Central memory CD8-positive, alpha-beta T cell (primary cell): ENCODE measurements around the gene KIF26A.
"Not testable (repeated sequence)": the region's sequence is repeated elsewhere in the genome, so short reads cannot be mapped to it uniquely, and the experiment has no call there.

ENCODE experiments used
- ATAC-seq: fragments of 150-1000 bp; cut with Tn5 transposase; replicated peaks from 2 replicates; pipeline ENCODE4 v1.10.0; 2022; ENCODE audit warnings: mild to moderate bottlenecking, moderate FRiP score, moderate number of reproducible peaks; ENCODE audit not compliant: poor library complexity, severe bottlenecking; ENCODE audit errors: extremely low read depth
- DNase-seq, 2 donors: peaks; one replicate each; pipeline ENCODE4 v3.0.0; 2021; ENCODE audit warnings: low spot score in 2 of 2
- H3K27ac Mint-ChIP-seq: one replicate; pipeline ENCODE4 v1.8.0; 2022; ENCODE audit warnings: low read depth, mild to moderate bottlenecking, moderate library complexity, mixed read lengths
- H3K27me3 Mint-ChIP-seq: one replicate; pipeline ENCODE4 v1.8.0; 2022; ENCODE audit warnings: mixed read lengths
- H3K36me3 Mint-ChIP-seq: one replicate; pipeline ENCODE4 v1.8.0; 2022; ENCODE audit warnings: mild to moderate bottlenecking, moderate library complexity, mixed read lengths; ENCODE audit not compliant: insufficient read depth
- H3K4me1 Mint-ChIP-seq: one replicate; pipeline ENCODE4 v1.8.0; 2022; ENCODE audit warnings: mixed read lengths
- H3K4me3 Mint-ChIP-seq: one replicate; pipeline ENCODE4 v1.8.0; 2022; ENCODE audit warnings: mild to moderate bottlenecking, moderate library complexity, mixed read lengths
- H3K9me3 Mint-ChIP-seq: one replicate; pipeline ENCODE4 v1.8.0; 2022; ENCODE audit warnings: mixed read lengths

The KIF26A gene

GRCh38 chr14:104200591-104200990 is 62.2 kb downstream of the KIF26A start:
- no peaks in the 10 kb centered on the region for H3K27me3 Mint-ChIP-seq
- H3K36me3 Mint-ChIP-seq = no peaks in the 10 kb centered on the region
- no peaks in the 10 kb centered on the region for H3K4me1 Mint-ChIP-seq
- DNase-seq (no peak), ATAC-seq (no peak)
- H3K27ac Mint-ChIP-seq = no peak overlapping the region
- H3K4me3 Mint-ChIP-seq = no peak overlapping the region
- H3K9me3 Mint-ChIP-seq = no peaks in the 10 kb centered on the region

GRCh38 chr14:104201063-104201462 is 62.7 kb downstream of the KIF26A start:
- no peaks in the 10 kb centered on the region for H3K36me3 Mint-ChIP-seq
- no peak overlapping the region for H3K27ac Mint-ChIP-seq
- no peaks in the 10 kb centered on the region for H3K9me3 Mint-ChIP-seq
- H3K4me3 Mint-ChIP-seq = no peak overlapping the region
- no peaks in the 10 kb centered on the region for H3K27me3 Mint-ChIP-seq
- DNase-seq (no peak), ATAC-seq (no peak)
- H3K4me1 Mint-ChIP-seq = no peaks in the 10 kb centered on the region

- Mint-ChIP-seq H3K36me3 (no peaks in the 10 kb centered on the region), H3K27ac (no peak overlapping the region), H3K9me3 (no peaks in the 10 kb centered on the region), H3K4me3 (no peak overlapping the region), H3K27me3 (no peaks in the 10 kb centered on the region), H3K4me1 (no peaks in the 10 kb centered on the region)
- DNase-seq (no peak), ATAC-seq (no peak)
Measured at GRCh38 chr14:104201496-104201895, 63.1 kb downstream of the KIF26A start.

GRCh38 chr14:104202259-104203070 is 64.1 kb downstream of the KIF26A start:
- Mint-ChIP-seq H3K4me1 (no peaks in the 10 kb centered on the region), H3K9me3 (no peaks in the 10 kb centered on the region), H3K4me3 (no peak overlapping the region), H3K27me3 (no peaks in the 10 kb centered on the region), H3K27ac (no peak overlapping the region), H3K36me3 (no peaks in the 10 kb centered on the region)
- DNase-seq (no peak), ATAC-seq (no peak)

GRCh38 chr14:104203071-104203425 is 64.7 kb downstream of the KIF26A start:
- no peaks in the 10 kb centered on the region for H3K27me3 Mint-ChIP-seq
- H3K4me3 Mint-ChIP-seq = no peak overlapping the region
- H3K9me3 Mint-ChIP-seq = no peaks in the 10 kb centered on the region
- ATAC-seq (no peak), DNase-seq (no peak)
- no peaks in the 10 kb centered on the region for H3K4me1 Mint-ChIP-seq
- no peak overlapping the region for H3K27ac Mint-ChIP-seq
- H3K36me3 Mint-ChIP-seq = no peaks in the 10 kb centered on the region

GRCh38 chr14:104204660-104205149 is 66.3 kb downstream of the KIF26A start:
- ATAC-seq = no peak
- DNase-seq = no peak
- H3K9me3 Mint-ChIP-seq = no peaks in the 10 kb centered on the region
- no peaks in the 10 kb centered on the region for H3K27me3 Mint-ChIP-seq
- no peak overlapping the region for H3K4me3 Mint-ChIP-seq
- H3K27ac Mint-ChIP-seq = no peak overlapping the region
- no peaks in the 10 kb centered on the region for H3K36me3 Mint-ChIP-seq
- H3K4me1 Mint-ChIP-seq = no peaks in the 10 kb centered on the region

- Mint-ChIP-seq H3K27ac (no peak overlapping the region), H3K36me3 (no peaks in the 10 kb centered on the region), H3K4me1 (no peaks in the 10 kb centered on the region)
Measured at GRCh38 chr14:104205781-104206180, 67.4 kb downstream of the KIF26A start.

GRCh38 chr14:104206281-104206904 is 68.0 kb downstream of the KIF26A start:
- H3K27me3 Mint-ChIP-seq = peaks cover 3% of the 10 kb centered on the region
- ATAC-seq (no peak), DNase-seq (no peak)
- H3K9me3 Mint-ChIP-seq = no peaks in the 10 kb centered on the region
- H3K36me3 Mint-ChIP-seq = no peaks in the 10 kb centered on the region
- H3K27ac Mint-ChIP-seq = no peak overlapping the region
- no peak overlapping the region for H3K4me3 Mint-ChIP-seq
- H3K4me1 Mint-ChIP-seq = no peaks in the 10 kb centered on the region

More at GRCh38 chr14:104205781-104206180, 67.4 kb downstream of the KIF26A start:
- no peaks in the 10 kb centered on the region for H3K27me3 Mint-ChIP-seq
- ATAC-seq (no peak), DNase-seq (no peak)
- H3K4me3 Mint-ChIP-seq = no peak overlapping the region
- H3K9me3 Mint-ChIP-seq = no peaks in the 10 kb centered on the region

- no peak for DNase-seq
- no peaks in the 10 kb centered on the region for H3K36me3 Mint-ChIP-seq
- H3K4me3 Mint-ChIP-seq = no peak overlapping the region
- no peak for ATAC-seq
- no peaks in the 10 kb centered on the region for H3K9me3 Mint-ChIP-seq
- no peaks in the 10 kb centered on the region for H3K4me1 Mint-ChIP-seq
- H3K27me3 Mint-ChIP-seq = peaks cover 13% of the 10 kb centered on the region
- no peak overlapping the region for H3K27ac Mint-ChIP-seq
Measured at GRCh38 chr14:104207142-104208014, 69.0 kb downstream of the KIF26A start.

- not testable (repeated sequence) for H3K27ac Mint-ChIP-seq, H3K4me1 Mint-ChIP-seq, DNase-seq, H3K4me3 Mint-ChIP-seq, ATAC-seq, H3K9me3 Mint-ChIP-seq, H3K36me3 Mint-ChIP-seq
- peaks cover 18% of the 10 kb centered on the region for H3K27me3 Mint-ChIP-seq
Measured at GRCh38 chr14:104208015-104208295, 69.6 kb downstream of the KIF26A start.

- not testable (repeated sequence) for H3K36me3 Mint-ChIP-seq, DNase-seq, H3K4me3 Mint-ChIP-seq, H3K9me3 Mint-ChIP-seq, H3K4me1 Mint-ChIP-seq, ATAC-seq, H3K27ac Mint-ChIP-seq
- peaks cover 22% of the 10 kb centered on the region for H3K27me3 Mint-ChIP-seq
Measured at GRCh38 chr14:104208331-104208730, 69.9 kb downstream of the KIF26A start.

GRCh38 chr14:104209071-104209470 is 70.7 kb downstream of the KIF26A start:
- not testable (repeated sequence) for H3K4me1 Mint-ChIP-seq, H3K36me3 Mint-ChIP-seq, DNase-seq, H3K4me3 Mint-ChIP-seq, H3K27ac Mint-ChIP-seq, H3K9me3 Mint-ChIP-seq, ATAC-seq
- H3K27me3 Mint-ChIP-seq = peaks cover 30% of the 10 kb centered on the region
